Measurements from ENCODE around the gene FRAT2.

FRAT2 gene, protein sequence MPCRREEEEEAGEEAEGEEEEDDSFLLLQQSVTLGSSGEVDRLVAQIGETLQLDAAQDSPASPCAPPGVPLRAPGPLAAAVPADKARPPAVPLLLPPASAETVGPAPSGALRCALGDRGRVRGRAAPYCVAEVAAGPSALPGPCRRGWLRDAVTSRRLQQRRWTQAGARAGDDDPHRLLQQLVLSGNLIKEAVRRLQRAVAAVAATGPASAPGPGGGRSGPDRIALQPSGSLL

DNA sequence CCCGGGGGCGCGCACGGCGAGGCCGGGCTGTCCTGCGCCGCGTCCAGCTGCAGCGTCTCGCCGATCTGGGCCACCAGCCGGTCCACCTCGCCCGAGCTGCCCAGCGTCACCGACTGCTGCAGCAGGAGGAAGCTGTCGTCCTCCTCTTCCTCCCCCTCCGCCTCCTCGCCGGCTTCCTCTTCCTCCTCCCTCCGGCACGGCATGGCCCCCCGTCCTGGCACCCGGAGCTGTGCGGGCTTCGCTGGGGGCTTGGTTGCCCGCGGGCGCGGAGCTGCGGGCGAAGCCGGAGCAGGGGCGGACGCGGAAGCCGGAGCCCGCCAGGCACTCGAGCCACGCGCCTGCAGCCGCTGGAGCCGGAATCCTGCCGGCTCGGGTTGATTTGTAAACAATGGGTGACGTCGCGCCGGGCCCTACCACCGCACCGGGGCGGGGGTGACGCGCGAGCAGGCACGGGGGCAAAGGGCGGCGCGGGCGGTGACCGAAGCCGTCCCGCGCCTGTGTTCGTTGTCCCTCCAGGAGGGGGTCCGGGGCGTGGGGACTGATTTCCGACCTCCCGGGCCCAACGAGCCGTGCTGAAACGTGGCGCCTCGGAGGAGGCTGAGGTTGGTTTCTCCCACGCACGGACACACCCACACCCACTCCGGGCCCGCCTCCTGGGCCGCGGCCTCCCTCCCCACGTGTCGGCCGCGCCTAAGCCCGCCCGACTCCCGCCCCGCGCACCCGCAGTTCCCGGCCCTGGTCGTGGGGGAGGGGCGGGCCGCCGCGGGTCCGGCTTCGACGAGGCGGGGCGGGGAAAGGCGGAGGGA is at the start of gene FRAT2:
FRAT2 (minus strand) TSS at position 360 of the 806 bp plus-strand sequence; CDS start at position 203, 157 bp downstream.
- peak; percentile 80 for DNase-seq (ENCODE audit: low read depth in 1 of 2, low spot score in 1 of 2)

DNA sequence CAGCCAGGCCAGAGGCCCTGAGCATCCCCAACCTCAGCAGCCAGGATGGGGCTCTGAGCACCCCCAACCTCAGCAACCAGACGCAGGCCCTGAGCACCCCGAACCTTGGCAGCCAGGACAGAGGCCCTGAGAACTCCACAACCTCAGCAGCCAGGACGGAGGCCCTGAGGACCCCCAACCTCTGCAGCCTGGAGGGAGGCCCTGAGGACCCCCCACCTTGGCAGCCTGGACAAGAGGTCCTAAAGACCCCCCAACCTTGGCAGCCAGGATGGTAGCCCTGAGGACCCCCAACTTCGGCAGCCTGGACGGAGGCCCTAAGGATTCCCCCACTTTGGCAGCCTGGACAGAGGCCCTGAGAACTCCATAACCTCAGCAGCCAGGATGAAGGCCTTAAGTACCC is 49.6 kb upstream of the FRAT2 start:
- no peak for DNase-seq (ENCODE audit: low read depth in 1 of 2, low spot score in 1 of 2)

DNA sequence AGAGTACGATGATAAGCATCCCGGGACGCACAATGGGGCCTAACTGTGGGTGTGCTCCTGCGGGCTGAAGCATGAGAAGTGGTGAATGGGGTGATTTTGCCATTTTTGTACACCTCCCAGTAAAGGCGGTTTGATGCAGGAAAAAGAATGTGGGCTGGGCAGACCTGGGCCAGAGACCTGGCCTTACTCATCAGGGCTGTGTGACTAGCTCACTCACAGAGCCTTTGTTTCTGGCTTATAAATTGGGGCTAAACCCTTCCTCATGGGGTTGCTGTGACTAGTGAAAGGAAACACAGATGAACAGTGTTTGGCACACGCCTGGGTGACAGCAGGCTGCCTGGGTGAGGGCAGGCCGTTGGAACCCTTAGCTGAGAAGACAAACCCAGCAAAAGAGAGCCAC is 48.6 kb upstream of the FRAT2 start:
- DNase-seq (ENCODE audit: low read depth in 1 of 2, low spot score in 1 of 2) = no peak

DNA sequence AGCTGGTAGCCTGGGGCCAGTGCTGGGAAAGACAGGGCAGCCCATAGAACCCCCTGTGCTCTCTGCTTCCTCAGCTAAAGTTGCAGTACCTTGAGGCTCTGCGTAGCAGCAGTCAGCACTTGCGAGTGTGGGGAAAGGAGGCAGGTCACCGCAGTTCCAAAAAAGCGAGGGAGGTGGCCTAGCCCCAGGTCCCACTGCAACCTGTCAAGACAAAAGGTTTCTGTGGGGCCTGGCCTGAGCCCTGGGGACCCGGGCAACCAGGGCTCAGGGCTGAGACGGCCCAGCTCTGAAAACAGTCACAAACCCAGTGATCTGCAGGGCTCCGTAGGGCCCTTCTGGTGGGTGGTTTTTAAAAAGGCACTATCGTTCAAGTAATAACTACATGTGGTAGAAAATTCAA is 47.1 kb upstream of the FRAT2 start:
- DNase-seq (ENCODE audit: low read depth in 1 of 2, low spot score in 1 of 2) = no peak

DNA sequence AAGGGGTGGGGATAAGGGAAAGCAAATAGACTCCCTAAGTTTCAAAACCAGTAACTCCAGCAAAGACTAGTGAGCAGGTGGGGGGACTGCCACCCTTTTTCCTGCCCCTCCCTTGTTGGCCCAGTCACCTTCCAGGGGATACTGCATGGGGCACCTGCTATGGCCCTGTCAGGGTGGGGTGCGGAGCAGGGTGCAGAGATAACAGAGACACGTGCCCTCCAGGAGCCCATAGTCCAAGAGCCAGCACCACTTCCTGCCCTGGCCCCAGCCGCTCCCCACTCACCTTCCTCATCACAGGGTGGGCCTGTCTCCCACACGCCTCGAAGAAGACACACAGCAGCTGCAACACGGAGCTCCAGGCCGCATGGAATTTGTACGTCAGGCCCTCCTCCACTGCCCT is 46.0 kb upstream of the FRAT2 start:
- no peak for DNase-seq (ENCODE audit: low read depth in 1 of 2, low spot score in 1 of 2)

DNA sequence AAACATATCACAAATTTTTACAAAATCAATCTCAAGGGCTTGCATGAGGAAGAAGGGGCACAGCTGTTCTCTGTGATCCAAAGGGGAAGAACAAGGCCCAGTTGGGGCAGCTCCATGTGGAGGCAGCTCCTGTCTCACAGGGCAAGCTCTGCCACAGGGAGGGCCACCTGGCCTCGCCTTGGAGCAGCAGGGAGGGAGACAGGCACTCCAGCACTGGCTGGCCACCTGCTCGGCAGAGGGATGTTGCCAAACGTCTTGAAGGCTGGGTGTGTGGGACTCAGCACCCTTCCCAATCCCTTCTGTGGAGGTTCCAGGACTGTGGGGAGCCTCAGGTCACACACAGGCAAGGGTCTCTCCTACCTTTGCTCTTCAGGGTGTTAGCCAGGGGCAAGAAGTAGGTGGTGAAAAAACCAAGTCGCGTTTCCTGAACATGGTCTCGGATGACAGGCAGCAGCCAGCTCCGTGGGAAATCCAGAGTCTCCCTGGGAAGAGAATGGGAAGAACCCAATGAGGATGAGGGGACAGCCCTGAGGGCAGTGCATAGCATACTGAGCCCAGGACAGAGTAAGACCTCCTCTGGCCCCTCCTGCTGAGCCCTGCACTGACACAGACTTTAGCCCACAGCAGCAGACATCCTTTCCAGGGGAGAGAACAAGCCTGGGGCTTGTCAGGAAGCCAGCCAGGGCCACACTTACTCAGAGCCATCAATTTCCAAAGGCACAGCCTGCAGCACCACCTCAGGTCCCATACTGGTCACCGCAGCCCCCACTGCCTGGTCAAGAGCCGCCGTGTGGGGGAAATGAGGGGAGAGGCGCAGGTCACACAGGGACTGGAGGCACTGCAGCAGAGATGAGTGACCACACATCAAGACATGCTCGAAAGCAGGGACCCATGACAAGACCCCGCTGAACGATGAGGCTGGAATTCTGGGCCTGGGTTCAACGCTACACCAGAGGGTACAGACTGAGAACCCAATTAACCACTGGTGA is 44.7 kb upstream of the FRAT2 start:
- DNase-seq (ENCODE audit: low read depth in 1 of 2, low spot score in 1 of 2) = no peak

DNA sequence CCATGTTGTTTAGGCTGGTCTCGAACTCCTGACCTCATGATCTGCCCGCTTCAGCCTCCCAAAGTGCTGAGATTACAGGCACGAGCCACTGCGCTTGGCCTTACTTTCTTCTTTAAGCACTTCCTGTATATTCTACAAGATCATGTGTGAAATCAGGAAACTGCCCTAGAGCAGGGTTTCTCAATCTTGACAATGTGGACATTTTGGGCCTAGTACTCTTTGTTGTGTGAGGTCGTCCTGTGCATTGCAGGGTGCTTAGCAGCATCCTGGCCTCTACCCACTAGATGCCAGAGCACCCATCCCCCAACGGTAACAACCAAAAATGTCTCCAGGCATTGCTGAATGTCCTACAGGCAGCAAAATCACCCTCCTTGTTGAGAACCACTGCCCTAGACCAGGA is 41.9 kb upstream of the FRAT2 start:
- DNase-seq (ENCODE audit: low read depth in 1 of 2, low spot score in 1 of 2) = no peak

DNA sequence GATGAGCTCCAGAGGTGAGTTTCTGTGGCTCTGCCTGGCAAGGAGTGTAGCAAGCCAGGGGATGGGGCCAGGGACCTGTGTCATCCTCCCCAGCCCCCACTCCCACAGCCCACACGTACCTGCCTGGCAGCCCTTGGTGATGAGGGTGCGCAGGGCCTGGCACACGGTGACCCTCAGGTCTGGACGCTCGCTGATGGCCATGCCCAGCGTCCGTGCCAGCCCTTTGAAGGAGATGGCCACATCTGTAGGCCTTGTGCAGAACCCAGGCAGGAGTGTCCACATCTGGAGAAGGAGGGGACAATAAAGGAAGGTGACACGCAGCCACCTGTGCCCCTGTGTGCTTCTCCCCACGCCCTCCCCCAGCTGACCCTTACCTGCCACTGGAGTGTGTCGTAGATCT is 38.9 kb upstream of the FRAT2 start:
- no peak for DNase-seq (ENCODE audit: low read depth in 1 of 2, low spot score in 1 of 2)

DNA sequence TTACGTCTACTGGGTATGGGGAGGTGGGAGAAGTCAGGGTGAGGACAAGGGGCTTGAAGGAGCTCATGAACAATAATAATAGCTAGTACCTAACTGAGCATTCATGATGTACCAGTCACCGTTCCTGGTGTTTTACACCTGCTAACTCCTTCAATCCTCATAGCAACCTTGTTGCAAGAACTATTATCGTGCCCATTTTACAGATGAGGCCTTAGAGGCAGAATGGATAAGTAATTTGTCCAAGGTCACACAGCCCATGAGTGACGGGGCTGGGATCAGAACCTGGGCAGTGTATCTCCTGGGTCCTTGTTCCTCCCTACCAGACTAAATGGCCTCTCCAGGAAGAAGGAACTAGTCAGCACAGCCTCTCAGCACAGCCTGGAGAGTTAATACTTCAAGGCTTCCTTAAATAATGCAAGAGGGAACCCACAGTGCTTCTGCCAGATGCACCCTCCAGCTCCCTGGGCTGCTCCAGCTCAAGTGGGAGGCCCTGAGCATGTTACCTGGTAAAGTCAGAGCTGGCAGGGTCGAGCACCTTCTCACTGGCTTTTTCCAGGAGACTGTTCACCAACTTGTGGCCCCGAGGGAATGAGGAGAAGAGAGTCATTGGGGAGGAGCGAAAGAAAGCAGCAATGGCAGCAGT is 37.8 kb upstream of the FRAT2 start:
- no peak for DNase-seq (ENCODE audit: low read depth in 1 of 2, low spot score in 1 of 2)

DNA sequence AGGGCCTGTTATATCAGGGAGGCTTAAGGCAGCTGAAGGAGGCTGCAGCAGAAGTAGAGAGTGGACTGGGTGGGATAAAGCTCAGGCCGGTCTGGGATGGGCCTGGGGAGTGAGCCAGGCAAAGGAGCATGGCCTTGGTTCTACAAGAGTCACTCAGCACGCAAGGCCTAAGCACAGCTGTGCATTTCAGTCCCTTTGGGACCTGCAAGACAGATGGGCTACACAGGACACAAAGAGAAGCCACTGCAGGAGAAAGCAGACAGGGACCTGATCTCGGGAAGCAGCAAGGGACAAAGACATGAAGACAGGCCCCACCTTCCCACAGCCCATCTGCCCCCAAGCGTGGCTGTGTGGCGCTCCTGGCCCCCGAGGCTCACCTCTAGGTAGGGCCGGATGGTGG is 37.2 kb upstream of the FRAT2 start:
- no peak for DNase-seq (ENCODE audit: low read depth in 1 of 2, low spot score in 1 of 2)

DNA sequence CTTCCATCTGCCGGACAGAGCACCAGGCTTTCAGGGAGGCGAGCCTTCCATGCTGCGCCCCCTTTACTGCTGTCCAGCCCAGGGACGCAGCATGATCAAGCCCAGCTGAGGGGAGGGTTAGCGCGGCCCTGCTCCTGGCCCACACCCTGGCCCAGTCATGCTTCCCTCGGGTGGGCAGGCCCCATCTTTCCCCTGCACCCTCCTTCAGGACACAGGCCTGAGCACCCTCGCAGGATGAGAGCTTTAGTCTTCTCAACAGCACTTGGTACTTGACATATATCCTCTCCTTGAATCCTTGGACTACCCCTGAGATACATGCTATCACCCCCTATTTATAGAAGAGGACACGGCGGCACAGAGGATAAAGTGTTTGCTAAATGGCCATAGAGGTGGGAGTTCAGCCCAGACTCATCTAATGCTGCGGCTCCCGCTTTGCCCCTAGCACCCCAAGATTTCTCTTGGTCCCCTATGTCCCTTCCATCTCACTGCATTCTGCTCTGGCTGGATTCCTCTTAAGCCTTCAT is 32.7 kb upstream of the FRAT2 start:
- no peak for DNase-seq (ENCODE audit: low read depth in 1 of 2, low spot score in 1 of 2)

DNA sequence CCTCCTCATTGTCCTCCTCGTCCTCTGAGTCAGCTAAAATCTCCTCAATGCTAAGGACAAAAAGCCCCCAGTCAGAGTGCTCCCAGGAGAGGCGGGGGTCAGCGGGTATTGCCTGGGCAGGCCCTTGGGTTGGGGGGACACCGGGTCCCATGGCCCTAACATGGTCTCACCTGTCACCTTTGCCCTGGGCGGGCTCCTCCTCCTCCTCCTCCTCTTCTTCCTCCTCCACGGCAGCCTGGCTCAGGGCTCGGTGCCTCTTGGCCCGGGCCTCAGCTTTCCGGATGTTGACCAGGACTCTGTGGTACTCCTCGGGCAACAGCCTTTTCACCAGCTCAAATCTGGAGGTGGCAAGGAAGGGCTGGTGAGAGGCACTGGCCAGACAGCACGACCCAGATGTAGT is 32.0 kb upstream of the FRAT2 start:
- DNase-seq (ENCODE audit: low read depth in 1 of 2, low spot score in 1 of 2) = no peak

DNA sequence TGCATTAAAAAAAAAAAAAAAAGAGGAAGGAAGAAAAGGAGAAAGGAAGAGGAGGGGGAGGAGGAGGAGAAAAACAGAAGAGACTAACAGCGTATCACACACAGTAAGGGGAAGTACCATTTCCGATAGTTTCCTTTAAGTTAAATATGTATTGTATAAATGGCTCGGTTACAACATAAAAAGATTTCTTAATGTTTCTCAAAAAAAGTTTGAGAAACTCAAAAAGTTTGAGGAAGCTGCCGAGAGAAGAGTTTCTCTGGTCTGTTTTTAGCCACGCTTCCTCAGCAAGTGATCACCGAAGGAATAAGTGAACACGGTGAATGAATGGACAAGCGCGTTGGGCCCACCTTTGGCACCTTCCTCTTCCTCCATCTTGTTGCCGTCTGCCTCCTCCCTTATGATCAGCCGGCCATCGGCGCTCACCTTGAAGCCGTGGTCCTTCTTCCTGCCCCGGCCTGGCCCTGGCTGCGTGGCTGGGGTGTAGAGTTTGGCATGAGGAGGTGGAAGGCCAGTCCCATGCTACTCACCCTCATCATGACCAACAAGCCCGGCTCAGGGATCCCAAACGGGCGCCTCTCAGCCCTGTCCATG is 31.3 kb upstream of the FRAT2 start:
- DNase-seq (ENCODE audit: low read depth in 1 of 2, low spot score in 1 of 2) = no peak

DNA sequence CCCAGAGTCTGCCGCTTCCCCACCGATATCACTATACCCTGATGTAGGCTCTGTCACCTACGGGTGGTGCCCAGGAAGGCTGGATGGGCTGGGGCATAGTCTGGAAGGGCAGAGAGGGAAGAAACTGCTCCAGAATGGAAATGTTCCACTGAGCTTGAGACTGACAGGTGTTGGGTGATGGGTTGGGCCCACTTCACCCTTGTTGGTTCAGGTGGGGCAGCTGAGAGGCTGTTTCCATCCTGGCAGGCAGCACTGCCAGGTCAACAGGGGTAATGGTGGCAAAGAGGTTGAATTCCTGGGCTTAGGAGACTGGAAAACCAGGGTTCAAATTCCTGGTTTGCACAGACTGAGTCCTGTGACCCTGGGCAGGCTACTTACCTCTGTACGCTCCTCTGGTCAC is 28.5 kb upstream of the FRAT2 start:
- no peak for DNase-seq (ENCODE audit: low read depth in 1 of 2, low spot score in 1 of 2)

DNA sequence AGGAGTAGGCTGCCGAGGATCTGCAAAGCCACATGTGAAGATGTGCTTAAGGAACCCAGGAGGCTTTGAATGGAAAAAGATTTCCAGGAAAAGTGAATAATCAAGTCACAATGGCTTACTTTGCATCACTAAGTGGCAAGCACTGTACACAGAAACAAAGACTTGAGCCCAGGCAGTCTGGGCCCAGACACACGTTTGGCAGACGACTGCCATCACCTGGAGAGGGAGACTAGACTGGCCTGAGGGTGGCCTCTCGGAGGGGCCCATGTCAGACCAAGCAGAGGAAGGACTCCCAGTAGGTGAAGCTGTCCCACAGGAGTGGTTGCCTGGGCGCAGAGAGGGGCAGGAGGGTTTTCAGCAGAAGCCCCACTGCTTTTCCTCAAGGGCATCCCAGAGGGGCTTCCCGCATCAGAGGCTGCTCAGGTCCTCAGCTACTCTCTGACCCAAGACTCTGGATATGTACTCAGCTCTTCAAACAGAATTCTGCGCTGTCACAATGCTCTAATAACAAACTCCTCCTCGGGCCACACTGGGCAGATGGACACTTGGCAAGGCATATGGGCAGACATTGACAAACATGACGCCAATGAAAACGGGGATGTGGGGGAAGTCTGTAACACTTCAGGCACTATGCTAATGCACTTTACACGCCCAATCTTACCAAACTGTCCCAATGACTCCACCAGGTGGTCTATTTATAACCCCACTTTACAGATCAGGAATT is 27.9 kb upstream of the FRAT2 start:
- DNase-seq (ENCODE audit: low read depth in 1 of 2, low spot score in 1 of 2) = no peak

DNA sequence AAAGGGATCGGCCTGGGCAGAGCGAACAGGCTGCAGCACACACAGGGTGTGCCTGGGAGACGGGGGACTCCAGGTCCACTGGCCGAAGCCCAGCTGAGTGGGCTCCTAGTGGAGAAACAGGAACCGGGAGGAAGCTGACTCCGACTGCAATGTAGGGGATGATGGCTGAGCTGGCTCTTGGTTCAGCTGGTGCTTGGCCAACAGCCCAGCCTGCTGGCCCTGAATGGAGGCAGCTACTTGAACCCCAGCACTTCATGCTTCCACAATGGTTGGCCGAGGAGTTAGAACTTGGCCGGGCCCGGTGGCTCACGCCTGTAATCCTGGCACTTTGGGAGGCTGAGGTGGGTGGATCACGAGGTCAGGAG is 27.0 kb upstream of the FRAT2 start:
- no peak for DNase-seq (ENCODE audit: low read depth in 1 of 2, low spot score in 1 of 2)

DNA sequence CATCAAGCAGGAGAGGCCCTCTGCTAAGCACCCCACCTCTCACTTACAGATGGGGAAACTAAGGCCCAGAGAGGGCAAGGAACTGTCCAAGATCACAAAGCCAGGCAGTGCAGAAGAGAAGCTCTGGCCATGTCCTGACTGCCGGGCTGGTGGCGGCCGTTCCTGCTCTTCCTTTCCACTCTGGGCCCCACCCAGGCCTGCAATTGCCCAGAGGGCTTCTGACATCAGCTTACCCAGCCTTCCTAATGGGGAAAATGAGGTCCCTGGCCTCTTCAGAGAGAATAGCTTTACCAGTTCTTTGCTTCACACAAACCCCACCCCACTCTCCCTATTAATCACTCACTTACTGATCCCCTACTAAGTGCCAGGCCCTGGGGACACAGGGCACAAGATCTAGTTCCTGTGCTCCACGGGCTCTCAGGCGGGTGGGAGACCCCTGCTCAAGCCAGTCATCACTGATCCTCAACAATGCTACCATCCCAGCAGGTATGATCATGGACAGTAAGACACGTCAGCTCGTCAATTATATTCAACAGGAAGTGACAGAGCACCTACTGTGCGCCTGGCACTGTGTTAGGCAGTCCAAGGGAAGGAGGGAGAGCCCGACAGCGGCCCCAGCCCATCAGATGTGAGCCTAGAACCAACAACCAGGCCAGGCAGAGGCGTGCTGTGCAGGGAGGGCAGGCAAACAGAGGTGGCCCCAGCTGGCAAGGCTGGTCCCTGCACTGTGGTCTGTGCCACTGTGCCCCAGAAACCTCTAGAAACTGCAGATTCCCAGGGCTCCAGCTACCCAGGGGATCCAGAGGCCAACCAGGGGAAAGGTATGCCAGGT is 26.4 kb upstream of the FRAT2 start:
- no peak for DNase-seq (ENCODE audit: low read depth in 1 of 2, low spot score in 1 of 2)

DNA sequence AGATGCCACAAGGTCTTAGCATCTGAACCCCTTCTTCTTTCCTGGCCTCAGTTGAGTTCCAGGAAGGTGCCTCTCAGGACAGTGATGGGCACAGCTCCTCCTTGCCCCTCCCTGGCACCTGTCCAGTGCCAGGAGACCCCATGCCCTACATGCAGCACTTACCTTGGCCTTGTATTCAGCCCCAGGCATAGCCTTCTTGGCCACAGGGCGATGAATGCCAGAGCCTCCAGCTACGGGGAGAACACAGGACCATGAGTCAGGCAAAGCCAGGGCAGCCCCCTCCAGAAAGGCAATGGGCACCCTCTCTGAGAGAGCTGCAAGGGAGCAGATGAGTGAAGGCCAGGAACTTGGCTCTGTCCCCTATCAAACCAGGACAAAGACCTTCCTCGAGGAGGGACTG is 24.3 kb upstream of the FRAT2 start:
- DNase-seq (ENCODE audit: low read depth in 1 of 2, low spot score in 1 of 2) = no peak

DNA sequence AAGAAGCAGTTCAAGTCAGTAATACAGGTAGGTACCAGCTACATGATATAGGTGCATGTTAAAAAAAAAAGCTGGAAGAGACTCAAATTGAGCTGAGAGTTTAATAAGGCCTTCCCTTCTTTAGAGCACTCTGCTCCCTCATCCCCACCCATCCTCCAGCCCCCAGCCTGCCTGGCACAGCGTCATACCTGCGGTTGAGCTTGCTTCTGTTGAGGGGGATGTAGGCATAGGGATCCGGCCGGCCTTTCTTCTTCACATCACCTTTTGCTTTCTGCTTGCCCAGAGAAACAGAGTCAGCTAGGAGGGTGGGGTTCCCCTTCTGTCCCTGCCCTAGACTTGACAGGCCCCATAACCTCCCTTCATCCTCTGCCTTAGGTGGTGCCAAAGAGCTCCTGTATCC is 23.8 kb upstream of the FRAT2 start:
- no peak for DNase-seq (ENCODE audit: low read depth in 1 of 2, low spot score in 1 of 2)

All from stimulated activated CD4-positive, alpha-beta T cell treated with anti-CD3 and anti-CD28 coated beads, Interleukin-15, amount 100 ng/mL, for 1 hour (primary cell).